ENCODE results near the gene CSNK1D.

GRCh38 chr17:82193520-82194220 is 79.8 kb downstream of the CSNK1D start:
- TF ChIP-seq CTCF (IDR thresholded peaks at IDR 0.05) (no peak), ATF1 (CRISPR knock-in tag; IDR thresholded peaks at IDR 0.05) (no peak), USF2 (CRISPR knock-in tag; IDR thresholded peaks at IDR 0.05) (no peak), MAX (CRISPR knock-in tag; IDR thresholded peaks at IDR 0.05) (no peak), ZBTB43 (CRISPR knock-in tag; IDR thresholded peaks at IDR 0.05) (no peak), ATF3 (CRISPR knock-in tag; conservative IDR thresholded peaks at IDR 0.05) (no peak), AFF4 (CRISPR knock-in tag; IDR thresholded peaks at IDR 0.05; ENCODE audit: borderline replicate concordance) (no peak), TCF7 (CRISPR knock-in tag; IDR thresholded peaks at IDR 0.05; ENCODE audit: low read depth) (no peak), PRDM15 (CRISPR knock-in tag; IDR thresholded peaks at IDR 0.05) (no peak), JUN (CRISPR knock-in tag; IDR thresholded peaks at IDR 0.05) (no peak), SMAD4 (CRISPR knock-in tag; IDR thresholded peaks at IDR 0.05) (no peak)
